Measurements from ENCODE around the gene GLUD1.
"Not testable (repeated sequence)": the region's sequence is repeated elsewhere in the genome, so short reads cannot be mapped to it uniquely, and the experiment has no call there.

Gene GLUD1

DNA sequence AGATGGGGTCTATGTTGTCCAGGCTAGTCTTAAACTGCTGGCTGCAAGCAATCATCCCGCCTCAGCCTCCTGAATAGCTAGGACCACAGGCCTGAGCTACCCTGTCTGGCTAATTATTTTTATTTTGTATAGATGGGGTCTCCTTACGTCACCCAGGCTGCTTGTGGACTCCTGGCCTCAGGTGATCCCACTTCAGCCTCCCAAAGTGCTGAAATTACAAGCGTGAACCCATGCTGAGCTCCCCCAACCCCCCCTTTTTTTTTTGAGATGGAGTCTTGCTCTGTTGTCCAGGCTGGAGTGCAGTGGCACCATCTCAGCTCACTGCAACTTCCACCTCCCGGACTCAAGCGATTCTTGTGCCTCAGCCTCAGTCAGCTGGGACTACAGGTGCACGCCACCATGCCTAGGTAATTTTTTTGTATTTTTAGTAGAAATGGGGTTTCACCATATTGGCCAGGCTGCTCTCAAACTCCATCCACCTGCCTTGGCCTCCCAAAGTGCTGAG lies 49.2 kb downstream of the GLUD1 start:
- DNase-seq (ENCODE audit: low spot score) = no peak

- DNase-seq (ENCODE audit: low spot score) = not testable (repeated sequence)
These were observed 51.1 kb downstream of the GLUD1 start for GRCh38 chr10:87043579-87043978.

DNA sequence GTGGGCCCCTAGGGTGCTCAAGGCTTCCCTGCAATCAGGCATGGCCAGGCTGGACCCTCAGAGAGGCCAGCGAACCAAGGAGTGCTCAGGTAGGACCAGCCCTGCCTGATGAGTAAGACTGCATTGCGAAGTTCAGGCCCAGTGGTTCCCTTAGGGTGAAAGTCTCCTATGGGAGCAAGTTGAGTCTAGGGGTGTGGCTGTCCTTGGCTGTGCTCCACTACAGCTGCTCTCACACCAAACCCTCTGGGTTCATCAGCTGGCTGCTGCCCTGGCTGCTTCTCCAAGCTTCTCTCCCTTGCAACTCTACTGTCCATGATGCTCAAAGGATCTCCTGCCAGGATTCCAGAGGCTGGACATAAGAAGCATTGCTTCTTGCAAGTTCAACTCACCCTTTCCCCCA lies 55.9 kb downstream of the GLUD1 start:
- DNase-seq (ENCODE audit: low spot score) = no peak

DNA sequence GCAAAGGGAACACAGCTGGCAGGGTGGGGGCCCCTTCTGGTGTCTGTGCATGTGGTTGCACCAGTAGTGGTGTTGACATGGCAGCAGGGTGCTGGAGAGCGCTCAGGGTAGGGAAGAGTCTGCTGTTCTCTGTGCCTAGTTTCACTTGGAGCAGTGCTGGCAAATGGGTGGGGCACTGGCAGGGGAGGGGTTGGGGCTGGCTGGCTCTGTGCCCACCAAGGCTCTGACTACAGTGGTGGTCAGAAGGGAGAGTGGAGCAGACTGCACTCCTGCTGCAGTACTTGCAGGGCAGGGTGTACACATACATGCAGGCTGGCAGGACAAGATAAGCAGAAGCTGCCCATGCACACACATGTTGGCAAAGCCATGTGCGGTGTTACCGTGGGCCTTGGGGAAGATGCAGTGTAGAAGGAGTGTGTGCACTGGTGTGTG lies 56.3 kb downstream of the GLUD1 start:
- no peak for DNase-seq (ENCODE audit: low spot score)

- no peak for DNase-seq (ENCODE audit: low spot score)
These were observed 58.0 kb downstream of the GLUD1 start for GRCh38 chr10:87036623-87037022.

GRCh38 chr10:87030912-87031635 lies 63.6 kb downstream of the GLUD1 start:
- DNase-seq (ENCODE audit: low spot score) = no peak

DNA sequence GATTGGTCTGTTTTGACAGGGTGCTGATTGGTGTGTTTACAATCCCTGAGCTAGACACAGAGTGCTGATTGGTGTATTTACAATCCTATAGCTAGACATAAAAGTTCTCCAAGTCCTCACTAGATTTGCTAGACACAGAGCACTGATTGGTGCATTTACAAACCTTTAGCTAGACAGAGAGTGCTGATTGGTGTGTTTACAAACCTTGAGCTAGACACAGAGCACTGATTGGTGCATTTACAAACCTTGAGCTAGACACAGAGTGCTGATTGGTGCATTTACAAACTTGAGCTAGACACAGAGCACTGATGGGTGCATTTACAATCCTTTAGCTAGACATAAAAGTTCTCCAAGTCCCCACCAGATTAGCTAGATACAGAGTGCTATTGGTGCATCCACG lies 64.2 kb downstream of the GLUD1 start:
- not testable (repeated sequence) for DNase-seq (ENCODE audit: low spot score)

DNA sequence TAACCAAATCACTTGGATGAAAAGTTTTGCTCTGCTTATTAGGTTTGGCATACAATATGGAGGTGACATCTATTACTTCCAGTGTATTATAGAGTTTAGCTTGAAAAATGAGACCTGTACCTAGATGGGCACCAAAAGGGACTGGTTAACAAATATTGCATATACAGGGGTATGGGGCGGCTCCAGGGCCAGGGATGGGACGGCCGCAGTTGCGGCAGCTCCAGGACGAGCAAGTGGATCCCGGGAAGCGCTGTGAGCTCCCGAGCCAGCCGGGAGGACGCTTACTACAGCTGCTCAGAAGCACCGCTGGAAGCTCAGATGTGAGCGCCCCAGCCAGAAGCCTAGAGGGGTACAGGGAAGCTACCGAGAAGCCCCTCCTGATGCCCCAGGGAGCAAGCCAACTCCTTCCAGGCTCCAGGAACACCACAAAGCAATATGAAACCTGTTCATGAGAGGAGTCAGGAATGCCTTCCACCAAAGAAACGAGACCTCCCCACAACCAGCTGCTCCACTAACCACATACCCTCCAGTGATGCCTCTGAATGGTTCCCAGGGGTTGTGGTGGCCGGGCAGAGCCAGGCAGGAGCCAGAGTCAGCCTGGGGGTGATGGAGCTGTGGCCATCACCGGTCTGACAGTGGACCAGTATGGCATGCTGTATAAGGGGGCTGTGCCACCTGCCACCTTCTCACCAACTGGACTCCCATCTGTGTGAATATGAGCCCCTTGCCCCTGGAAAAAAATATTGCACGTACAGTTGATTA lies 67.7 kb downstream of the GLUD1 start:
- DNase-seq (ENCODE audit: low spot score) = not testable (repeated sequence)

GRCh38 chr10:87025285-87025958 lies 69.2 kb downstream of the GLUD1 start:
- DNase-seq (ENCODE audit: low spot score) = not testable (repeated sequence)

GRCh38 chr10:87020056-87020455 lies 74.6 kb downstream of the GLUD1 start, which contains the start of gene FAM25A:
TSS of gene FAM25A (plus strand) at chr10:87020294. CDS start at chr10:87020325, 31 bp downstream.
- not testable (repeated sequence) for DNase-seq (ENCODE audit: low spot score)

DNA sequence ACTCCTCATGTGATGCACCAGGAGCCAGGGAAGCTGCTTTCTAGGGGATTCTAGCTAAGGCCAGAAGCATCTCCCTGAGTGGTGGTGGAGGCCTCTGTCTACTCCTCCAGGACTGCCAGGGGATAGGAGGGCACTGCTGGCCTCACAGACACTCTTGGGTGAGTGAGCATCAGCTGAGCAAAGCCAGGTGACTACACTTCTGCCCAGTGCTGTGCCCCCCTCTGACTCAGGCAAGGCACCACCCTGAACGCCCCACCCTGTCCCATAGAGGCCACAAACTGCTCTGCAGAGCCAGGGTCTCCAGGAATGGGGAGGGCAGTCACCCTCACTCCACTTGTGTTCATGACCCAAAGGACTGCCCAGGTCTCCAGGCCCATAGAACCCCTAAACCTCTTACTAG lies 75.1 kb downstream of the GLUD1 start:
- DNase-seq (ENCODE audit: low spot score) = not testable (repeated sequence)

GRCh38 chr10:87019066-87019465 lies 75.6 kb downstream of the GLUD1 start:
- not testable (repeated sequence) for DNase-seq (ENCODE audit: low spot score)

DNA sequence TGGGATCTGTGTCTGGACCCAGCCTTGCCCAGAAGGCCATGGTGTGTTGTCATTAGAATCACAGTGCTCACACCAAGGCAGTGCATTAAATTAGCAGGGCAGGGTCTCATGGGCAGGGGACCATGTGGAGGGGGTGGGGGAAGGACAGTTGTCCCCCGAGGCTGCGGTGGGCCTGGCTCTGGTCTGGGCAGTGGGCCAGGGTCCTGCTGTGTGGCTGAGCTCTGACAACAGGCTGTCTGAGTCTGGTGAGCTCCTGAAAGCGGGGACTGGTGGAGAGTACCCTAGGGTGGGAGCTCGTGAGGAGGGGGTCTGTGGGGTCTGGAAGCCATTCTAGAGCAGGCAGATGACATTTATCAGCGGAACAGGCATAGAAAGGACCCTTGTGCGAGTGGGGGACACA lies 76.5 kb downstream of the GLUD1 start:
- not testable (repeated sequence) for DNase-seq (ENCODE audit: low spot score)

- not testable (repeated sequence) for DNase-seq (ENCODE audit: low spot score)
These were observed 79.5 kb downstream of the GLUD1 start for GRCh38 chr10:87014986-87015716.

DNA sequence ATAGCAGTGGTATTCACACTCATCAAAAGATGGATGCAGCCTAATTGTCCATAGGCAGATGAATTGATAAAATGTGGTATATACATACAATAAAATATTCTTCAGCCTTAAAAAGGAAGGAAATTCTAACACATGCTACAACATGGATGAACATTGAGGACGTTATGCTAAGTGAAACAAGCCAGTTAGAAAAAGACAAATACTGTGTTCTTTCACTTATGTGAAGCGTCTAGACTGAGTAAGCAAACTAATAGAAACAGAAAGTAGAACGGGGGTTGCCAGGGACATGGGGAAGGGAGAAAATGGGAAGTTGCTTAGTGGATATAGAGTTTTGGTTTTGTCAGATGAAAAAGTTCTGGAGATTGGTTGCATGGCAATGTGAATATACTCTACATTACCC lies 81.1 kb downstream of the GLUD1 start:
- DNase-seq (ENCODE audit: low spot score) = not testable (repeated sequence)

DNA sequence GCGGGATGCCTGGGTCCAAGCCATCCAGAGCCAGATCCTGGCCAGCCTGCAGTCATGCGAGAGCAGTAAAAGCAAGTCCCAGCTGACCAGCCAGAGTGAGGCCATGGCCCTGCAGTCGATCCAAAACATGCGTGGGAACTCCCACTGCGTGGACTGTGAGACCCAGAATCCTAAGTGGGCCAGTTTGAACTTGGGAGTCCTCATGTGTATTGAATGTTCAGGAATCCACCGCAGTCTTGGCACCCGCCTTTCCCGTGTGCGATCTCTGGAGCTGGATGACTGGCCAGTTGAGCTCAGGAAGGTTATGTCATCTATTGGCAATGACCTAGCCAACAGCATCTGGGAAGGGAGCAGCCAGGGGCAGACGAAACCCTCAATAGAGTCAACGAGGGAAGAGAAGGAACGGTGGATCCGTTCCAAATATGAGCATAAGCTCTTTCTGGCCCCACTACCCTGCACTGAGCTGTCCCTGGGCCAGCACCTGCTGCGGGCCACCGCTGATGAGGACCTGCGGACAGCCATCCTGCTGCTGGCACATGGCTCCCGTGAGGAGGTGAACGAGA lies 85.4 kb downstream of the GLUD1 start:
- not testable (repeated sequence) for DNase-seq (ENCODE audit: low spot score)

- not testable (repeated sequence) for DNase-seq (ENCODE audit: low spot score)
These were observed 86.3 kb downstream of the GLUD1 start for GRCh38 chr10:87008303-87008702.

GRCh38 chr10:87007674-87008073 lies 87.0 kb downstream of the GLUD1 start:
- DNase-seq (ENCODE audit: low spot score) = not testable (repeated sequence)

DNA sequence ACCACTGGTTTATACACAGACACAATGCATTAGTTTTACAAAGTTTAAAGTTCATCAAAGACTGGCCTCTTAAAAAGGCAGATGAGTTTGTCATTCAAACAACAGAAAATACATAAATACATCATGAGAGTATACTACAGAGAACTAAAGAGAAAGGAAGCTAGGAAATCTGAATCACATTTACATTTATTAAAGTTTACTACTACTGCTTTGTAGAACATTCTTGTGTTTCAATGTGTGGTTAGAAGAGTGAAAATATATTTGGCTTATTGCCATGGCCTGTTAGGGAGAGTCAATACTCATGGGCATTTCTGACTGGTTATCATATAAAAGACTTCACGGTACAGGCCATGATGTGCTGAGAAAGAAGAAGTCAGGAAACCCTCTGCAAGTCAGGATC lies 87.5 kb downstream of the GLUD1 start:
- DNase-seq (ENCODE audit: low spot score) = not testable (repeated sequence)

GRCh38 chr10:87000491-87000890 lies 94.2 kb downstream of the GLUD1 start:
- DNase-seq (ENCODE audit: low spot score) = no peak
